Aorta (tissue), 5 donors: ENCODE results near the gene CTSZ. TPM values are rescaled to one million over a fixed set of nuclear protein-coding genes. Genes with fewer than 3 reads are reported as not detected.
A peak's percentile ranks its signal among the peaks of the same experiment; 100 is the strongest.

Experiments
- ATAC-seq: fragments of 200-7000 bp; cut with Tn5 transposase; one replicate; pipeline ENCODE4 v1.9.1; 2022; ENCODE audit warnings: moderate library complexity; ENCODE audit not compliant: low FRiP score
- DNase-seq, 2 donors: peaks; one replicate each; pipeline ENCODE4 v3.0.0-alpha.2; 2020
- H3K27ac ChIP-seq, 2 donors: one replicate each; pipeline ENCODE4 v1.5.1; 2013; ENCODE audit warnings: low read length in 2 of 2, mild to moderate bottlenecking in 2 of 2, moderate library complexity in 2 of 2, control low read depth in 1 of 2, inconsistent platforms in 1 of 2, low read depth in 1 of 2
- H3K27me3 ChIP-seq, 2 donors: one replicate each; pipeline ENCODE4 v1.6.1; 2013; ENCODE audit warnings: control low read depth in 1 of 2, low read length in 1 of 2, mild to moderate bottlenecking in 1 of 2, moderate library complexity in 1 of 2; ENCODE audit not compliant: insufficient read depth in 2 of 2, control insufficient read depth in 1 of 2
- H3K36me3 ChIP-seq, 2 donors: one replicate each; pipeline ENCODE4 v1.6.1; 2013; ENCODE audit warnings: control low read depth in 1 of 2, low read length in 1 of 2, mild to moderate bottlenecking in 1 of 2; ENCODE audit not compliant: insufficient read depth in 2 of 2, control insufficient read depth in 1 of 2
- H3K4me1 ChIP-seq, 2 donors: one replicate each; pipeline ENCODE4 v1.6.1; 2013; ENCODE audit warnings: low read length in 2 of 2, control low read depth in 1 of 2, mild to moderate bottlenecking in 1 of 2, moderate library complexity in 1 of 2; ENCODE audit not compliant: insufficient read depth in 2 of 2, control insufficient read depth in 1 of 2
- H3K4me3 ChIP-seq, 2 donors: one replicate each; pipeline ENCODE4 v1.5.1; 2013; ENCODE audit warnings: low read length in 2 of 2, control low read depth in 1 of 2, mild to moderate bottlenecking in 1 of 2
- H3K9me3 ChIP-seq: one replicate; pipeline ENCODE4 v1.6.1; 2013; ENCODE audit warnings: mild to moderate bottlenecking, low read length; ENCODE audit not compliant: control insufficient read depth
- WGBS, 2 donors: extraction: QIAGEN DNeasy Blood & Tissue Kit; methylation state at CpG; one replicate each; pipeline ENCODE4 v1.1.7; 2013; 5-methylcytosine and 5-hydroxymethylcytosine counted together
- intact Hi-C, 2 donors: fragments of 100-400 bp; cut with DNase I; formaldehyde crosslinking; loops; one replicate each; pipeline versions ENCODE4 v1.14.2 to v1.15.0; 2022
- polyA plus RNA-seq, 2 donors: library from polyadenylated mRNA; stranded (reverse); fragments of 200-250 nt; gene quantifications; one replicate each; pipeline ENCODE4 v1.2.3, GENCODE V29; 2013
- total RNA-seq, 2 donors: library from RNA; stranded (reverse); fragmentation: NEBNext Ultra II Directional; extraction: Animal tissue kit (Norgen Biotek cat#: 25700); gene quantifications; one replicate each; pipeline ENCODE4 v1.2.1, GENCODE V29; 2021
- donor health status: healthy with polysubstance abuse.
- donor health status: Bipolar disorder and iron deficiency.
- donor health status: DM: no; HTN: no; CAD: no.
- donor health status: DM: no; HTN: no; CAD: no.
- donor health status: DM: yes; HTN: yes; CAD: no.

The CTSZ gene
- total and polyA plus RNA-seq, 4 donors, result 183 to 350 (median 270) TPM

- ATAC-seq (no peak), DNase-seq (peak in 1 of 2 donors; percentile 8)
- Histone ChIP-seq H3K27ac (no peak overlapping the region), H3K4me3 (no peak overlapping the region), H3K4me1 (no peaks in the 10 kb centered on the region), H3K27me3 (no peaks in the 10 kb centered on the region), H3K36me3 (peaks cover 5 to 17% of the 10 kb centered on the region in 2 donors), H3K9me3 (no peaks in the 10 kb centered on the region)
- intact Hi-C loops, result no loop called here
- 85 to 87% methylated on average over 3 of the region's 3 CpGs for WGBS, 2 donors
Measured at GRCh38 chr20:58992911-58993310, 14.1 kb downstream of the CTSZ start.

GRCh38 chr20:58991715-58992114, 15.3 kb downstream of the CTSZ start:
- intact Hi-C loops, result no loop called here
- H3K4me3 ChIP-seq, result no peak overlapping the region
- no peaks in the 10 kb centered on the region for H3K27me3 ChIP-seq
- H3K9me3 ChIP-seq, result no peaks in the 10 kb centered on the region
- ATAC-seq (no peak), DNase-seq (peak in 1 of 2 donors; percentile 33)
- H3K36me3 ChIP-seq, result peaks cover 0 to 14% of the 10 kb centered on the region in 2 donors
- no peak overlapping the region for H3K27ac ChIP-seq
- WGBS, 2 donors, result 82 to 84% methylated on average over 9 of the region's 9 CpGs
- no peaks in the 10 kb centered on the region for H3K4me1 ChIP-seq

GRCh38 chr20:58990651-58991445, 16.2 kb downstream of the CTSZ start:
- no peaks in the 10 kb centered on the region for H3K27me3 ChIP-seq
- H3K4me1 ChIP-seq, result no peaks in the 10 kb centered on the region
- ATAC-seq (no peak), DNase-seq (peak in 1 of 2 donors; percentile 70)
- peaks cover 0 to 14% of the 10 kb centered on the region in 2 donors for H3K36me3 ChIP-seq
- no peak overlapping the region for H3K4me3 ChIP-seq
- H3K27ac ChIP-seq, result no peak overlapping the region
- intact Hi-C loops, result no loop called here
- H3K9me3 ChIP-seq, result no peaks in the 10 kb centered on the region
- 88 to 91% methylated on average over 14 of the region's 14 CpGs for WGBS, 2 donors

- H3K27me3 ChIP-seq, result no peaks in the 10 kb centered on the region
- peaks cover 0 to 9% of the 10 kb centered on the region in 2 donors for H3K36me3 ChIP-seq
- intact Hi-C loops, result loop anchor here in 1 of 2 donors (5.0 kb wide), 2 partner anchors 87 to 102 kb away; no protein-coding TSS in a partner anchor
- no peak overlapping the region for H3K4me3 ChIP-seq
- no peaks in the 10 kb centered on the region for H3K4me1 ChIP-seq
- 84 to 85% methylated on average over 10 of the region's 10 CpGs for WGBS, 2 donors
- DNase-seq (peak in 1 of 2 donors; percentile 54), ATAC-seq (no peak)
- H3K27ac ChIP-seq, result no peak overlapping the region
- H3K9me3 ChIP-seq, result no peaks in the 10 kb centered on the region
Measured at GRCh38 chr20:58989196-58989595, 17.9 kb downstream of the CTSZ start.

GRCh38 chr20:58988565-58988882, 18.5 kb downstream of the CTSZ start:
- WGBS, 2 donors, result 4 to 18% methylated on average over 6 of the region's 6 CpGs
- peak in 1 of 2 donors; percentile 25 for DNase-seq
- Histone ChIP-seq H3K4me1 (peaks cover 0 to 4% of the 10 kb centered on the region in 2 donors), H3K9me3 (no peaks in the 10 kb centered on the region), H3K4me3 (no peak overlapping the region), H3K27ac (no peak overlapping the region), H3K27me3 (no peaks in the 10 kb centered on the region), H3K36me3 (peaks cover 0 to 3% of the 10 kb centered on the region in 2 donors)
- no peak for ATAC-seq
- intact Hi-C loops, result loop anchor here in 1 of 2 donors (5.0 kb wide), 2 partner anchors 86 to 101 kb away; no protein-coding TSS in a partner anchor

- Histone ChIP-seq H3K4me3 (no peak overlapping the region), H3K27me3 (no peaks in the 10 kb centered on the region), H3K9me3 (no peaks in the 10 kb centered on the region), H3K4me1 (peaks cover 0 to 4% of the 10 kb centered on the region in 2 donors), H3K27ac (no peak overlapping the region), H3K36me3 (peaks cover 0 to 1% of the 10 kb centered on the region in 2 donors)
- intact Hi-C loops, result loop anchor here in 1 of 2 donors (5.0 kb wide), 2 partner anchors 86 to 101 kb away; no protein-coding TSS in a partner anchor
- ATAC-seq (no peak), DNase-seq (peak in 1 of 2 donors; percentile 28)
- WGBS, 2 donors, result 49 to 51% methylated on average over 9 of the region's 9 CpGs
Measured at GRCh38 chr20:58987790-58988564, 19.1 kb downstream of the CTSZ start.

- Histone ChIP-seq H3K27me3 (no peaks in the 10 kb centered on the region), H3K9me3 (no peaks in the 10 kb centered on the region), H3K36me3 (no peaks in the 10 kb centered on the region), H3K27ac (no peak overlapping the region), H3K4me1 (peaks cover 0 to 4% of the 10 kb centered on the region in 2 donors), H3K4me3 (no peak overlapping the region)
- intact Hi-C loops, result loop anchor here in 1 of 2 donors (5.0 kb wide), 2 partner anchors 85 to 100 kb away; no protein-coding TSS in a partner anchor
- DNase-seq (no peak), ATAC-seq (no peak)
- 80 to 84% methylated on average over 8 of the region's 8 CpGs for WGBS, 2 donors
Measured at GRCh38 chr20:58986968-58987517, 20.0 kb downstream of the CTSZ start.

GRCh38 chr20:58986286-58986967, 20.6 kb downstream of the CTSZ start:
- Histone ChIP-seq H3K36me3 (no peaks in the 10 kb centered on the region), H3K4me3 (no peak overlapping the region), H3K27ac (no peak overlapping the region), H3K4me1 (peaks cover 0 to 4% of the 10 kb centered on the region in 2 donors), H3K9me3 (no peaks in the 10 kb centered on the region), H3K27me3 (no peaks in the 10 kb centered on the region)
- WGBS, 2 donors, result 76% methylated on average over 9 of the region's 9 CpGs
- ATAC-seq (no peak), DNase-seq (peak in 1 of 2 donors; percentile 40)
- intact Hi-C loops, result loop anchor here in 1 of 2 donors (5.0 kb wide), 2 partner anchors 84 to 99 kb away; no protein-coding TSS in a partner anchor
